Stimulated activated memory B cell treated with anti-CD40 and anti-IgM and Interleukin-4, amounts not matched to agents 10 μg/mL and 1 μg/mL and 100 μg/mL, for 72 hours (primary cell): ENCODE results near the gene AMOTL1.

ENCODE experiments used
- ATAC-seq: fragments of 150-1000 bp; cut with Tn5 transposase; 2 replicates; pipeline ENCODE4 v1.10.0; 2021
- H3K27ac Mint-ChIP-seq: one replicate; pipeline ENCODE4 v1.8.0; 2022; ENCODE audit warnings: mild to moderate bottlenecking, mixed read lengths
- H3K27me3 Mint-ChIP-seq: one replicate; pipeline ENCODE4 v1.8.0; 2022; ENCODE audit warnings: mixed read lengths
- H3K36me3 Mint-ChIP-seq: one replicate; pipeline ENCODE4 v1.8.0; 2022; ENCODE audit warnings: mixed read lengths
- H3K4me1 Mint-ChIP-seq: one replicate; pipeline ENCODE4 v1.8.0; 2022; ENCODE audit warnings: mixed read lengths
- H3K4me3 Mint-ChIP-seq: one replicate; pipeline ENCODE4 v1.8.0; 2022; ENCODE audit warnings: mild to moderate bottlenecking, moderate library complexity, mixed read lengths
- H3K9me3 Mint-ChIP-seq: one replicate; pipeline ENCODE4 v1.8.0; 2022; ENCODE audit warnings: mixed read lengths

The AMOTL1 gene

DNA sequence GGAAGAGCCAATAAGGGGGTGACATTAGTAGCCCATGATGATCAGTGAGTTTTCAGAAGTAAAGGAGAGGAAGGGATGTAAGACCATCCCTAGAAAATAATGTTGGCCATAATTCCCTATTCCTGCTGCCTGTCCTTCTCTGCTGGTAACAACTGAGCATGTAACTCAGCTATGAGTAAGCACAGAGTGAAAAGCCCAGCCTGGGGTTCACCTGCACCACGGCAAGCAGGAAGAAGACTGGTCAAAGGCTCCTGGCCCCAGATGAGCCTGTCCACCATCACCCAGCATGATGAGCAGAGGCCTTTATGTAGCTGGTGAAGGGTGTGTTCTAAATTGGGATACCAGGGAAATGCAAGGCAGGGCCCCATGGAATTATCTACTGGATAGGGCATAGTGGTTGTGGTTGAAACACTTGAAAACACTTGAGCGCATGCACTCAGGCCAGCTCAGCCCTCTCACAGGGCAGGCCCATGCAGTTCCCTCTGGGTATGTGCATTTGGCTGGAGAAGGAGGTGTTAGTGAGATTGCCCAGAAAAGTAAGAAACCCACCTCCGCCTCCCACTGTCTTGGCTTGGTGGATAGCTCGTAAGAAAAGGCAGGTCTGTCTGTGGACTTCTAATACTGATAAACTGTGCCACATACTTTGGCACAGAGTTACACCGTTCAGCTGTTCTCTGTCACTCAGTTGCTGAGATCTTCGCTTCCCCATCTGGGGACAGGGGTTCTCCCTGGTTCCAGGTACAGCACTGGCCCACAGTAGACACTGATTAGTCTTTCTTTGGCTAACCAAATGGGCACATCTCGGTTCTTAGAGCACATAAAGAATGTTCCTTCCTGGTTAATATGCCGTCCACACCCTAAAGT, 86.8 kb downstream of the AMOTL1 start:
- peaks cover 4% of the 10 kb centered on the region for H3K27me3 Mint-ChIP-seq
- no peaks in the 10 kb centered on the region for H3K4me1 Mint-ChIP-seq
- no peaks in the 10 kb centered on the region for H3K9me3 Mint-ChIP-seq
- no peak for ATAC-seq
- H3K36me3 Mint-ChIP-seq: no peaks in the 10 kb centered on the region
- no peak overlapping the region for H3K4me3 Mint-ChIP-seq
- no peak overlapping the region for H3K27ac Mint-ChIP-seq

DNA sequence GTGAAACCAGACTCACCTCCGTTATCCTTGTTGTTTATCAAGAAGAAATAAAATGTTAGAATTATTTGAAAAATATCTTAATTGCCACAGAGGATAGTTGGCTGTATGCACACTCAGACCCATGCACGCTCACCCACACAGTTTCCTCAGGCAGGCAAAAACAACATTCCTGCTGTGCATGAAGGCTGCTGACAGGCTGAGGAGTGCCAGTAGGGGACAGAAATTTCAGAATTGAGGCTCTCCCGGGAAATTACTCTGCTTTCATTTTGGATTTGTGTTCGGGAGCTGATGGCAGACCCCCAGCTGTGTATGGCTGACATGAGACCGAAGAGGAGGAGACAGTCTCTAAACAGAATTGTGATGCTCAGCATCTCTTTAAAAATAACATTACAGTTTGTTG, 87.5 kb downstream of the AMOTL1 start:
- no peak for ATAC-seq
- H3K4me1 Mint-ChIP-seq: no peaks in the 10 kb centered on the region
- no peaks in the 10 kb centered on the region for H3K36me3 Mint-ChIP-seq
- no peaks in the 10 kb centered on the region for H3K27me3 Mint-ChIP-seq
- H3K4me3 Mint-ChIP-seq: no peak overlapping the region
- H3K27ac Mint-ChIP-seq: no peak overlapping the region
- H3K9me3 Mint-ChIP-seq: no peaks in the 10 kb centered on the region

DNA sequence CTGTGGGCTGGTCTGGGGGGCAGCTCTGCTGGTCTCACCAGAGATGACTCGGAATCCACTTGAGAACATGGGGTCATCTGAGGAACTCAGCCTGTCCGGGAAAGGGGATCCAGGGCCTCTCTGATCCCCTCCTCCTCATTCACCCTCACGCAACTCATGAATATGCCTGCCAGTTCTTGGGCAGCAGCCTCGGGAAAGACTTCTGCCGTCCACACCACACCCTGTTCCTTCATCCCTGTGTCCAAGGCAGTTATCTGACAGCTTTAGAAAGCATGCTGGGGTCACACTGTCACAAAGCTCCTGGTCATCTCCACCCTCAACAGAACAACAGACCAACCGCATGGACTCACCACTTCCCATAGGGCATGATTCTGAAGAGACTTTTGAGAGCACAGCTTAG, 88.3 kb downstream of the AMOTL1 start:
- Mint-ChIP-seq H3K27ac (no peak overlapping the region), H3K27me3 (no peaks in the 10 kb centered on the region), H3K4me3 (no peak overlapping the region), H3K9me3 (no peaks in the 10 kb centered on the region), H3K4me1 (no peaks in the 10 kb centered on the region), H3K36me3 (no peaks in the 10 kb centered on the region)
- no peak for ATAC-seq

DNA sequence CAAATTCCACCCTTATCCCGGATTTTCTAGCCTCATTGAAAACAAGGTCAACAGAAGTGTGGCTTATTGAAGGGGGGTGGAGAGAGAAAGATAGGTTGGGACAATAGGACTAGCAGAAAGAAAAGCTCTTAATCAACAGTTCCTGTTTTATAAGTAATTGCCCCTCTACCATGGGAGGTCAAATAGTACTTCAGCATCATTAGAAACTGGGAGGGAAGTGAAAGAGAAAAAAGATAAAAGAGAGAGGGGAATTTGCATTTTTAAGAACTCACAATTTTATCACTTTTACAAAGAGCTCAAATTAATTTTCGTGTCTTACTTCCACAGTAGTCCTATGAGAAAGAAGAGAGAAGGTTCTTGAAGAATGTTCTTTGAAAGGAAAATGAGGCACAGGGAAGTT, 89.2 kb downstream of the AMOTL1 start:
- Mint-ChIP-seq H3K9me3 (no peaks in the 10 kb centered on the region), H3K27ac (no peak overlapping the region), H3K36me3 (no peaks in the 10 kb centered on the region), H3K27me3 (no peaks in the 10 kb centered on the region), H3K4me1 (no peaks in the 10 kb centered on the region), H3K4me3 (no peak overlapping the region)
- ATAC-seq: no peak

DNA sequence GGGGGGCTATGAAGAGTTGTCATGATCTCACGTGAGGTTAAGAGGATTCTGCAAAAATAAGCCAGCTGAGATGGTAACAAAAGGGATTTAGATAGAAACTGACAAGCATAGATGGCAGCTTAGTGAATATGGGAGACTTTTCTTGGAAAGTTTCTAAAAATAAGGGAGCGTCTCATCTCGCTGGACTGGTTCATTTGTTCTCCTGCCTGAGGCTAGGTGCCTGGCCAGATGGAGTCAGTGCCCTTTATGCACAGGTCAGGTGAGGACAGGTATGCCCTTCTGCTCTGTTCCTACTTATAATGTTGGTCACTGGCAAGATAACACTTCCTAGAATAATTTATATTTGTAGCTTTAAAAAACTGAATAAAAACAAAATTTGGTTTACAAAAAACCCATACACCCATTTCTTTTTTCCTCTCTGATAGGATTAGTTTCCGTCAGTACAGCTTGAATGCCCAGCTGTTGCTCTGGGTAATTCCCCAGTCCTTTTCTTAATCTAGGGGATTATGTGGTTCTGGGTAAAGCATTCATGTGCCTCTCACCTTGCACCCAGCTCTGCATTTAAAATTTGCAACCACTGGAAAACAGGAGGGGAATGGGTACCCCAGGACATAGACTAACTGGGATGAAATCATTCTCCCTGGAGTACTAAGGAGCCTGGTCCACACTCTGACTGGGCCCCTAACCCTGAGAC, 90.0 kb downstream of the AMOTL1 start:
- Mint-ChIP-seq H3K9me3 (no peaks in the 10 kb centered on the region), H3K4me3 (no peak overlapping the region), H3K36me3 (no peaks in the 10 kb centered on the region), H3K27me3 (no peaks in the 10 kb centered on the region), H3K27ac (no peak overlapping the region), H3K4me1 (no peaks in the 10 kb centered on the region)
- ATAC-seq: no peak

DNA sequence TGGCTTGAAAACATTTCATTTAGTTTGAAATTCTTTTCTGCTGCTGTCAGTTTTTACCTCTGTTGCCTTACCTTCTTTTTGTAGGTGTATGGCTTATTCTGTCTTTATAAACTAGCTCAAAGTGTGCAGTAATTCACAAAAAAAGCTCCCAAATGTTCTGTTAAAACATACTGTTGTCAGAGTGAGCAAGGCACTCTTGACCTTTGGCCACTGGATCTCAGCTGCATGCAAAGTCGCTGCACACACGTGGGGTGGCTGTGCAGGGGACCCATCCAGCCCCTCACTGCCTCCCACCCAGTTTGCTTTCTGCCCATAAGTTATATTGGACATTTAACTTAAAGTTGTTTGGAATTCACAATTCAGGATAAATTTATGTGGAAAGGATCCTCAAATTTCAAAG, 92.2 kb downstream of the AMOTL1 start:
- Mint-ChIP-seq H3K36me3 (no peaks in the 10 kb centered on the region), H3K27me3 (no peaks in the 10 kb centered on the region), H3K9me3 (no peaks in the 10 kb centered on the region), H3K4me3 (no peak overlapping the region), H3K4me1 (no peaks in the 10 kb centered on the region), H3K27ac (no peak overlapping the region)
- no peak for ATAC-seq

DNA sequence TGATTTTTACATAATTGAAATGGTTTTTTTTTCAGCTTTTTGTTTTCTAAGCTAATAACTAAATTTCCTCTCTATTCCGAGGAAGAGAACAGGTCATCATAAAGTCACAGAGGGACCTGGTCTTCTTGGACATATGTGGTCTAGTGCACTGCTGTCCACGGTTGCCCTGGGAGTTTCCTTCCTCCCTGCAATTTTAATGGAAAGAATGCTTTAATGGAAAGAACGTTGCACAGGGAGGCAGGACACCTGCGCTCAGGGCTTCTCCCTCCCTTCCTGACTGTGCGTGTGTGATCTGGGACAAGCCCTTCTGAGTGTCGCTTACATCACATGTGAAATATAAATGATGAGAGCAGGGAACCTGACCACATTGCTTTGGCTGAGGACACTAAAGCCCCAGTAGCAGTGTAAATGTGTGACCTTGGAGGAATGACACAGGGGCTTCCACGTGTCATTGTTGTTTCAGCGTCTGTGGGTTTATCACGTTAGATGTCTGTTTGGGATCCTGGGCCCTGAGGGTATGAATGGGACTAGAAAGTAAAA, 93.2 kb downstream of the AMOTL1 start:
- no peak overlapping the region for H3K4me3 Mint-ChIP-seq
- H3K4me1 Mint-ChIP-seq: no peaks in the 10 kb centered on the region
- H3K36me3 Mint-ChIP-seq: no peaks in the 10 kb centered on the region
- no peak overlapping the region for H3K27ac Mint-ChIP-seq
- no peaks in the 10 kb centered on the region for H3K27me3 Mint-ChIP-seq
- ATAC-seq: no peak
- no peaks in the 10 kb centered on the region for H3K9me3 Mint-ChIP-seq

DNA sequence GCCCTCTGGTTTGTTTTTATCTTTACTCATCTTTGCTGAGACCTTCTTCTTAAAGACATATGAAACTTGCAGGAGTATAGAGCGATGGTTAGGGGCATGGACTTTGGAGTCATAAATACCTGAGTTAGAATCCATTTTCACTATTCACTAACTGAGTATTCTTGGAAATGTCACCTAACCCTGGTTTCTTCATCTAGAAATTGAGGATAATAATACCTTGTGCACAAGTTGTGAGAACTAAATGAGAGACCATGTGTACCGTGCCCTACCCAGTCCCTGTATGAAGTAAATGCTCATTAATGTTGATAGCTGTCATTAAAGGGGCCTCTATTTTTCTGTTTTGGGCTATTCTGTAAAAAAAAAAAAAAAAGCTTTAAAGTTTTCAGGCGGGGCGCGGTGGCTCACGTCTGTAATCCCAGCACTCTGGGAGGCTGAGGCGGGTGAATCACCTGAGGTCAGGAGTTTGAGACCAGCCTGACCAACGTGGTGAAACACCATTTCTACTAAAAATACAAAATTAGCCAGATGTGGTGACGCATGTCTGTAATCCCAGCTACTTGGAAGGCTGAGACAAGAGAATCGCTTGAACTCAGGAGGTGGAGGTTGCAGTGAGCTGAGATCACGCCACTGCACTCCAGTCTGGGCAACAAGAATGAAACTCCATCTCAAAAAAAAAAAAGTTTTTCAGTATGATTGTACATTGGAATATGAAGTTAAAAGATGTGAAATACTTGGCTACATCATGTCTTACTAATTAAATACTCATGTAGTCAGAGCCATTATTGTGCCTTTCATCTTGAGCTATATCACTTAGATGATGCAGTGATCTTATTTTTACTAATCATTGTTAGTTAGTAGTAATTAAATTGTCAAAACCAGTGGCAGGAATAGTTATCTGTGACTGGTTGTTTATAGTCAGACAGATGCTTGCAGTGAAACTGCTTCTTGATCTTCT, 95.0 kb downstream of the AMOTL1 start:
- Mint-ChIP-seq H3K27me3 (no peaks in the 10 kb centered on the region), H3K36me3 (no peaks in the 10 kb centered on the region), H3K4me1 (no peaks in the 10 kb centered on the region), H3K27ac (no peak overlapping the region), H3K9me3 (no peaks in the 10 kb centered on the region), H3K4me3 (no peak overlapping the region)
- ATAC-seq: no peak

DNA sequence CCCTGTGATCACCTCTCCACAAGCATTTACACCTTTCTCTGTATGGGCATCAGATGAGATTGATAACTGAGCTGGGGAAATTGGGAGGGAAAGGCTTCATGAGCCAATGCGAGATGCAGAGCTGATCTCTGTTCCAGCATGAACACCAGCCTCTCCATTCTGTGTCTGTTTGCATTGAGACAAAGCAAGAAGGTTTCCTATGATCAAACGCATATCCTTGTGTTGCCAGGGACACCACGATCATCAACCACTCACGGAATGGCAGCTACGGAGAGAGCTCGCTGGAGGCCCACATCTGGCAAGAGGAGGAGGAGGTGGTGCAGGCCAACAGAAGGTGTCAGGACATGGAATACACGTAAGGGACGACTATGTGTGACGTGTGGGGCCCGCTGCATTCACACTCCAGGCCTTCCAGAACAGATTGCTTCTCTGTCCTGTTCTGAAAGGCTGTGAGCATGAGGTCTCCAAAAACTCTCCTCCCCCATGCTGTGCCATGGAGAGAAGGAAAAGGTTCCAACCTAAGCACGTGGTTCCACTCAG, 96.4 kb downstream of the AMOTL1 start:
- no peak for ATAC-seq

DNA sequence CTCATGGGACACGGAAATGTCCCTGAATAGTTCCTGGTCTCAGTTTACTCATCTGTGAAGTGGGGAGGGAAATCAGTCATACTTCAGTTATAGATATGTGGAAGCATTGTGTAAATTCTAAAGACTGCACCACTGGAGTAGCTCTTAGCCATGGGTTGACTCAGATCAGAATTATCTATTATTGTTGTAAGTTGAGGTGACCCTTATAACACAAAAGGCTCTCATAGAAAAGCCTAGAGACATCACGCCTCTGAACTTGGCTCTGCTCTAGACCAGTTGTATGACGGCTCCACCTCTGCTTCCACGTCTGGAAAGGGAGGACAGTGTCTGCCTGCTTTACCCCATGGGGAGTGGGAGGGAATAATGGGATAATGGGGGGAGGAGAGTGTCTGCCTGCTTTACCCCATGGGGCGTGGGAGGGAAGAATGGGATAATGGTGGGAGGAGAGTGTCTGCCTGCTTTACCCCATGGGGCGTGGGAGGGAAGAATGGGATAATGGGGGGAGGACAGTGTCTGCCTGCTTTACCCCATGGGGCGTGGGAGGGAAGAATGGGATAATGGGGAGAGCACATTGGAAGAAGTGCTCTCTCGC, 98.2 kb downstream of the AMOTL1 start:
- no peaks in the 10 kb centered on the region for H3K4me1 Mint-ChIP-seq
- H3K4me3 Mint-ChIP-seq: no peak overlapping the region
- no peak overlapping the region for H3K27ac Mint-ChIP-seq
- ATAC-seq: no peak
- no peaks in the 10 kb centered on the region for H3K9me3 Mint-ChIP-seq
- H3K27me3 Mint-ChIP-seq: peaks cover 8% of the 10 kb centered on the region
- H3K36me3 Mint-ChIP-seq: no peaks in the 10 kb centered on the region

More for the DNA sequence above, 96.4 kb downstream of the AMOTL1 start:
- no peaks in the 10 kb centered on the region for H3K27me3 Mint-ChIP-seq
- no peak overlapping the region for H3K27ac Mint-ChIP-seq
- no peaks in the 10 kb centered on the region for H3K4me1 Mint-ChIP-seq
- H3K4me3 Mint-ChIP-seq: no peak overlapping the region
- H3K36me3 Mint-ChIP-seq: no peaks in the 10 kb centered on the region
- H3K9me3 Mint-ChIP-seq: no peaks in the 10 kb centered on the region

DNA sequence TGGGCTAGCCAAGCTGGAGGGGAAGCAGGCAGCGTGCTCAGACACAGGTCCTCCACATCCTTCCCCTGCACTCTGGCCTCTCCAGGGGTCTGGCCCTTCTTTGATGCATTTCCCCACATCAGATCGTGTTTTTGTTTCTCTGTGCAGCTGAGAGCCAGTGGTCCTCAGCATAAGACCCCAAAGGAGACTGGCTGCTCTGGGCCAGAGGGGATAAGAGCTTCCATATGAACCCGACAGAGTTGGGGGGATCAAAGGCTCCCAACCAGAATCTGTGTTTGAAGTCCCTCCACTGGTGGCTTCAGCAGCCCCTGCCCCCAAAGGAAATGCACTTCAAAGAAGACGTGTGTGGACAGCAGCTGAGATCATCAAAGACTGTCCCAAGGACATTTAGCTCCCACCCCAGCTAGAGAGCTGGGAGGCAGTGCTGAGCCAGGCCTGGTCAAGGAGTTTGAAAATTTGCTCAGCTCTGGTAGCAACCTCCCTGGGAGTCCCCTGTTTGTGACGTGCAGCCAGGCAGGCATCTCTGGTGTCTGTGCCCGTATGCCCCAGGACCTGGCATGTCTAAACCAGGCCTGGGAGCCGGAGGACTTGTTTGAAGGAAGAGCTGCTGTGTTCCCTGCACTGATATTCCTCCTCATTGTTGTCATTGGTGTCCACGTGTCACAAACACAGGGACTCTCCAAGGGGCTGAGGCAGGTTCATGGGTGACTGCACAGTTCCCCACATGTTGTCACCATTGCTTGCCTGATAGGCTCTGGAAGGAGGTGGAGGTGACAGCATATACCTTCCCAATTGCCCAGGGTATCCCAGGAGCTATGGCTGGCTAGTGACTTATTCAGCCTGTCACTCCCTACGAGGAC, 99.0 kb downstream of the AMOTL1 start:
- Mint-ChIP-seq H3K4me1 (no peaks in the 10 kb centered on the region), H3K27ac (no peak overlapping the region), H3K4me3 (no peak overlapping the region), H3K9me3 (no peaks in the 10 kb centered on the region), H3K36me3 (no peaks in the 10 kb centered on the region), H3K27me3 (peaks cover 8% of the 10 kb centered on the region)
- ATAC-seq: no peak

DNA sequence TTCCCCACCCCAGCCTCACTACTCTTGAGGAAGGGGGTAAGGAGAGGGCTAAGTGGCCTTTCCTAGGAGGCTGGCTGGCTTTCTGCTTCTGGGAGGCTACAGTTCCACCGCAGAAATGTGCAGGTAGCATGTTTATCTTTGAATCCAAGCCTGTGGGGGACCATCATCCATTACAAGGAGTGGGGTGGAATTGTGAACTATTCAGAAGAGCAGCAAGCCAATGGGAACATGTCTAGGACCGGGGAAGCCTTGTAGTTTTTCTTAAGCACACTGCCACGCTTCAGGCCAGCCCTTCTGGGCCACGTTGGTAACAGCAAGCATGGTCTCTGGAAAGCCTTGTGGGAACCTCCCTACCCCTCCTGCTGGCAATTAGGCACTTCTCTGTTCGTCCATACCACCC, 100.3 kb downstream of the AMOTL1 start:
- H3K4me3 Mint-ChIP-seq: no peak overlapping the region
- peaks cover 8% of the 10 kb centered on the region for H3K27me3 Mint-ChIP-seq
- ATAC-seq: no peak
- H3K9me3 Mint-ChIP-seq: no peaks in the 10 kb centered on the region
- H3K27ac Mint-ChIP-seq: no peak overlapping the region
- no peaks in the 10 kb centered on the region for H3K4me1 Mint-ChIP-seq
- H3K36me3 Mint-ChIP-seq: no peaks in the 10 kb centered on the region

DNA sequence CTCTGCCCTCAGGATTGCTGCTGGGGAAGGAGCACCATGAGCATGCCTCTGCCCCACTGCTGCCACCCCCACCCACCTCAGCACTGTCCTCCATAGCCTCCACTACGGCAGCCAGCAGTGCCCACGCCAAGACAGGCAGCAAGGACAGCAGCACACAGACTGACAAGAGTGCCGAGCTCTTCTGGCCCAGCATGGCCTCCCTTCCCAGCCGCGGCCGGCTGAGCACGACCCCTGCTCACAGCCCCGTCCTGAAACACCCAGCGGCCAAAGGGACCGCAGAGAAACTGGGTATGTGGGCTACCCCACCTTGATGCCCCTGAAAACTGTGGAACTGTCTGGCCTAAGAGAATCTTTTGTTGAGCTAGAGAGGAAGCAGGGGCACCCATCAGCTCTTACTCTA, 101.0 kb downstream of the AMOTL1 start:
- Mint-ChIP-seq H3K9me3 (no peaks in the 10 kb centered on the region), H3K4me3 (no peak overlapping the region), H3K27me3 (peaks cover 8% of the 10 kb centered on the region), H3K27ac (no peak overlapping the region), H3K36me3 (no peaks in the 10 kb centered on the region), H3K4me1 (no peaks in the 10 kb centered on the region)
- ATAC-seq: no peak

DNA sequence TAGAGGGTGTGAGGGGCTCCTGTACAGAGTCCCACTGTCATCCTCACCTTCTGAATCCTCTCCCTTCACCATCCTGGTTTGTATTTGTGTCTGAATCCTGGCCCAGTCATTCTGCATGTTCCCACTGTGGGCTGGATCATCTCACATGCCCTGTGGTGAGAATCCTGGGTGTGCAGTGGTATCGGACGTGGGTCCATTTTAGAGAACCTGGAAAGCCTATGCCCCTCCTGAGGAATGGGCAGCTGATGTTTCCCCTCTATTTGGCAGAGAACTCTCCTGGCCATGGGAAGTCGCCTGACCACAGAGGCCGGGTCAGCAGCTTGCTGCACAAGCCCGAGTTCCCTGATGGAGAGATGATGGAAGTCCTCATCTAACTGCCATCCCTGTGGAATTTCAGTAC, 102.3 kb downstream of the AMOTL1 start:
- Mint-ChIP-seq H3K27me3 (peaks cover 8% of the 10 kb centered on the region), H3K9me3 (no peaks in the 10 kb centered on the region), H3K27ac (no peak overlapping the region), H3K4me3 (no peak overlapping the region), H3K4me1 (no peaks in the 10 kb centered on the region), H3K36me3 (no peaks in the 10 kb centered on the region)
- ATAC-seq: no peak
